Measurements from ENCODE around the gene PRDM12. TPM values are rescaled to one million over a fixed set of nuclear protein-coding genes. Genes with fewer than 3 reads are reported as not detected.

PRDM12 gene
- total RNA-seq, 4 donors from 2014 or later: not detected

- intact Hi-C loops (cut with DNase I): no loop called here
- Histone ChIP-seq H3K4me3 (no peak overlapping the region), H3K36me3 (peaks cover 61 to 81% (median 80%) of the 10 kb centered on the region in 4 donors), H3K27ac (replicated peaks in 1 of 4) (no peak overlapping the region), H3K4me1 (peaks cover 0 to 9% (median 0%) of the 10 kb centered on the region in 4 donors), H3K9me3 (no peaks in the 10 kb centered on the region), H3K27me3 (no peaks in the 10 kb centered on the region)
- 96% methylated on average over 6 of the region's 6 CpGs for WGBS
- TF ChIP-seq POLR2A (IDR thresholded peaks at IDR 0.05; ENCODE audit: low read depth) (no peak), POLR2AphosphoS5 (IDR thresholded peaks at IDR 0.05) (no peak), EP300 (IDR thresholded peaks at IDR 0.05) (no peak), CTCF (IDR thresholded peaks at IDR 0.05) (no peak)
- no peak for DNase-seq (ENCODE audit: extremely low spot score)
These were observed 29.1 kb upstream of the PRDM12 start for GRCh38 chr9:130635306-130635705.

- Histone ChIP-seq H3K4me1 (peaks cover 0 to 3% (median 0%) of the 10 kb centered on the region in 4 donors), H3K4me3 (no peak overlapping the region), H3K27me3 (no peaks in the 10 kb centered on the region), H3K36me3 (peaks cover 55 to 74% (median 73%) of the 10 kb centered on the region in 4 donors), H3K9me3 (no peaks in the 10 kb centered on the region), H3K27ac (replicated peaks in 1 of 4) (no peak overlapping the region)
- no peak for DNase-seq (ENCODE audit: extremely low spot score)
- intact Hi-C loops (cut with DNase I): no loop called here
- TF ChIP-seq POLR2AphosphoS5 (IDR thresholded peaks at IDR 0.05): no peak
- TF ChIP-seq CTCF (IDR thresholded peaks at IDR 0.05): no peak
- TF ChIP-seq EP300 (IDR thresholded peaks at IDR 0.05): no peak
- no peak for TF ChIP-seq POLR2A (IDR thresholded peaks at IDR 0.05; ENCODE audit: low read depth)
- WGBS: 93% methylated on average over 28 of the region's 33 CpGs
These were observed 28.4 kb upstream of the PRDM12 start for GRCh38 chr9:130635721-130636647.

- intact Hi-C loops (cut with DNase I): no loop called here
These were observed 27.8 kb upstream of the PRDM12 start for GRCh38 chr9:130636648-130637020.

DNA sequence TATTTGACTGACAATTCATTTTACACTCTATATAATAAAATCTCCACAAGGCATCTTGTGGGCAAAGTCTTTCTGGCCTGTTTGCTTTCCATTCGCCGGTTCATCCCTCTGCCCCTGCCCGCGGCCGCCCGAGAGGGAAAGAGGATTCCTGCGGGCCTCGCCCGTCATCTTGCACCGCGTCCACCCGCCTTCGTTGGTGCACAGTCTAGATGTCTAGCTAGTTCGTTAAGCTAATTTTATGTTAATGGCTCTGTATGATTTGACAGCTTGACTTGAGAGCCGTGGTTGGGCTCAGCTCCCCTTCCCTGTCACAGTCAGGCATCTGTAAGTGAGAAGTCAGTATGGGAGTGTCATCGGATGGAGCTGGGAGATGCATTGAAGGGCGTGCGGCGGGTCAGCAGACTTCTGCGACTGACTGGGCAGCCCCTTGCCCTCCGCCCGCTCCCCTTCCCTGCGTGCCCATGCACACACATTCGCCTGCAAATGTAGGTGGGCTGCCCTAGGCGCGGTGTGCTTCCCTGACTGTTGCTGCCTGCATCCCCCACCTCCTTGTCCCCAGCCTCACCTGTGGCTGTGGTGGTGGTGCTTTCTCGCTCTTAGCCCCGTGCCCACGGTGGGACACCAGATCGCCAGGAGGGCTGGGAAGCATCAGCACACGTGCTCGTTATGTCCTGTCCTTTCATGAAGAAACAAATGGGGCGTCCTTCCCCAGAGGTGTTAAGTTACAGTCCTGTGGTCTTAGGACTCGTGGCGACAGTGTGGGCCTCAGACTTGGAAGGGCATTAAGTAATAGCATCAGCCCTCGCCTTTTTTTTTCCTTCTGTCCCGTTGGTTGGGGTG lies 25.9 kb upstream of the PRDM12 start:
- Histone ChIP-seq H3K4me3 (no peak overlapping the region), H3K27ac (replicated peaks in 1 of 4) (no peak overlapping the region), H3K4me1 (no peaks in the 10 kb centered on the region), H3K9me3 (no peaks in the 10 kb centered on the region), H3K27me3 (no peaks in the 10 kb centered on the region), H3K36me3 (peaks cover 31 to 49% (median 48%) of the 10 kb centered on the region in 4 donors)
- intact Hi-C loops (cut with DNase I): no loop called here
- no peak for TF ChIP-seq POLR2AphosphoS5 (IDR thresholded peaks at IDR 0.05)
- no peak for TF ChIP-seq EP300 (IDR thresholded peaks at IDR 0.05)
- TF ChIP-seq POLR2A (IDR thresholded peaks at IDR 0.05; ENCODE audit: low read depth): no peak
- TF ChIP-seq CTCF (IDR thresholded peaks at IDR 0.05): no peak
- no peak for DNase-seq (ENCODE audit: extremely low spot score)
- WGBS: 85% methylated on average over 33 of the region's 37 CpGs

More at GRCh38 chr9:130636648-130637020, 27.8 kb upstream of the PRDM12 start:
- Histone ChIP-seq H3K27ac (replicated peaks in 1 of 4) (no peak overlapping the region), H3K27me3 (no peaks in the 10 kb centered on the region), H3K36me3 (peaks cover 48 to 67% (median 66%) of the 10 kb centered on the region in 4 donors), H3K9me3 (no peaks in the 10 kb centered on the region), H3K4me1 (no peaks in the 10 kb centered on the region), H3K4me3 (no peak overlapping the region)
- TF ChIP-seq POLR2A (IDR thresholded peaks at IDR 0.05; ENCODE audit: low read depth) (no peak), POLR2AphosphoS5 (IDR thresholded peaks at IDR 0.05) (no peak), CTCF (IDR thresholded peaks at IDR 0.05) (no peak), EP300 (IDR thresholded peaks at IDR 0.05) (no peak)
- 86% methylated on average over 9 of the region's 9 CpGs for WGBS
- DNase-seq (ENCODE audit: extremely low spot score): no peak
